Endothelial cell of umbilical vein (primary cell): Measurements from ENCODE around the gene CBX4. TPM values are rescaled to one million over a fixed set of nuclear protein-coding genes. Genes with fewer than 3 reads are reported as not detected.

ENCODE experiments used
- BruUV-seq: library from RNA; stranded (reverse); fragments of 400-500 nt; replicated peaks from 2 replicates; lab custom pipeline; 2021; lab: Mats Ljungman, UMichigan
- CTCF ChIA-PET: fragments of 300-600, 350-600 bp; sonication (Branson Sonifier 250); formaldehyde crosslinking; loops from one replicate; lab custom pipeline; 2021; ENCODE audit warnings: antibody characterized with exemption, inconsistent platforms; lab: Charles Lee
- POLR2A ChIA-PET: fragments of 300-600, 350-600 bp; sonication (Branson Sonifier 250); formaldehyde crosslinking; loops from one replicate; lab custom pipeline; 2021; ENCODE audit warnings: antibody characterized with exemption, inconsistent platforms; lab: Charles Lee
- DNase-seq: peaks from one replicate; pipeline ENCODE4 v3.0.0-alpha.2; 2011; ENCODE audit warnings: low read depth, low spot score
- FAIRE-seq: peaks from 2 replicates; lab custom pipeline; 2011; peaks lifted over from hg19 to GRCh38; lab: Jason Lieb, UNC
- H2AFZ ChIP-seq: 2 replicates; pipeline ENCODE4 v1.6.0; 2012; ENCODE audit warnings: low read depth, low read length, control low read depth, inconsistent platforms
- H3K27ac ChIP-seq: 2 replicates; pipeline ENCODE4 v1.5.1; 2011; ENCODE audit warnings: low read depth, mild to moderate bottlenecking, control low read depth, low read length, moderate library complexity; ENCODE audit not compliant: insufficient read depth
- H3K27me3 ChIP-seq, 2 experiments: 2 replicates each; pipeline versions ENCODE4 v1.6.0 to v1.6.1; 2011; ENCODE audit warnings: low read length in 2 of 2, mixed read lengths in 1 of 2; ENCODE audit not compliant: control insufficient read depth in 2 of 2, insufficient read depth in 2 of 2
- H3K36me3 ChIP-seq, 2 experiments: 2 replicates in 1 of 2; 3 replicates in 1 of 2; pipeline ENCODE4 v1.5.1; 2011; ENCODE audit warnings: low read length in 2 of 2, mild to moderate bottlenecking in 1 of 2, moderate library complexity in 1 of 2; ENCODE audit not compliant: control insufficient read depth in 2 of 2, insufficient read depth in 2 of 2; ENCODE audit errors: extremely low read depth in 1 of 2
- H3K4me1 ChIP-seq: 3 replicates; pipeline ENCODE4 v1.5.1; 2011; ENCODE audit warnings: mild to moderate bottlenecking, low read length; ENCODE audit not compliant: control insufficient read depth, insufficient read depth; ENCODE audit errors: extremely low read depth
- H3K4me2 ChIP-seq: 2 replicates; pipeline ENCODE4 v1.6.1; 2011; ENCODE audit warnings: low read length, control low read depth, mixed read lengths; ENCODE audit not compliant: insufficient read depth
- H3K4me3 ChIP-seq, 3 experiments: fragments of 200-600 bp in 1 of 3; sonication (generic), shearing (Covaris generic) in 1 of 3; replicated peaks in 1 of 3; 2 replicates each; pipeline ENCODE4 v1.5.1; 2011 to 2016; ENCODE audit warnings: control low read depth in 3 of 3, low read length in 3 of 3, mild to moderate bottlenecking in 2 of 3, inconsistent platforms in 1 of 3, low read depth in 1 of 3, moderate library complexity in 1 of 3; ENCODE audit not compliant: insufficient read depth in 1 of 3
- H3K79me2 ChIP-seq: 2 replicates; pipeline ENCODE4 v1.6.0; 2012; ENCODE audit warnings: low read length, inconsistent platforms; ENCODE audit not compliant: control insufficient read depth, insufficient read depth
- H3K9ac ChIP-seq: replicated peaks from 2 replicates; pipeline ENCODE3; 2011; ENCODE audit warnings: low read length, control low read depth; ENCODE audit not compliant: insufficient read depth; ENCODE audit errors: extremely low read depth
- H3K9me1 ChIP-seq: replicated peaks from 3 replicates; pipeline ENCODE4 v1.6.0; 2011; ENCODE audit warnings: mild to moderate bottlenecking, low read length; ENCODE audit not compliant: control insufficient read depth, insufficient read depth; ENCODE audit errors: extremely low read depth
- H3K9me3 ChIP-seq: replicated peaks from 2 replicates; pipeline ENCODE4 v1.5.1; 2012; ENCODE audit warnings: low read length, inconsistent platforms; ENCODE audit not compliant: control insufficient read depth, insufficient read depth
- H4K20me1 ChIP-seq: replicated peaks from 2 replicates; pipeline ENCODE3; 2011; ENCODE audit warnings: mild to moderate bottlenecking, low read length; ENCODE audit not compliant: control insufficient read depth, insufficient read depth; ENCODE audit errors: extremely low read depth
- EZH2 ChIP-seq: IDR thresholded peaks from 2 replicates; pipeline ENCODE4 v1.6.1; 2012; ENCODE audit warnings: borderline replicate concordance, low read depth, mild to moderate bottlenecking, moderate library complexity, low read length, inconsistent platforms; ENCODE audit not compliant: severe bottlenecking
- FOS ChIP-seq: IDR thresholded peaks from 2 replicates; pipeline ENCODE4 v1.6.1; 2011; ENCODE audit warnings: mild to moderate bottlenecking, low read length, moderate library complexity, borderline replicate concordance; ENCODE audit not compliant: insufficient read depth
- GATA2 ChIP-seq: IDR thresholded peaks from 2 replicates; pipeline ENCODE4 v1.7.0; 2011; ENCODE audit warnings: low read depth, mild to moderate bottlenecking, moderate library complexity, mixed read lengths, low read length; ENCODE audit not compliant: insufficient read length, insufficient read depth
- JUN ChIP-seq: IDR thresholded peaks from 2 replicates; pipeline ENCODE4 v1.6.1; 2011; ENCODE audit warnings: borderline replicate concordance, low read depth; ENCODE audit not compliant: insufficient read length, insufficient read depth
- MYC ChIP-seq: IDR thresholded peaks from one replicate; pipeline ENCODE4 v1.6.1; 2011; ENCODE audit warnings: mild to moderate bottlenecking, low read depth, low read length
- POLR2A ChIP-seq: IDR thresholded peaks from 2 replicates; pipeline ENCODE4 v1.6.1; 2012; ENCODE audit warnings: low read depth, mild to moderate bottlenecking, control low read depth, low read length
- POLR2AphosphoS5 ChIP-seq: IDR thresholded peaks from 2 replicates; pipeline ENCODE4 v1.6.1; 2012; ENCODE audit warnings: low read depth, mild to moderate bottlenecking, control low read depth, low read length, moderate library complexity; ENCODE audit not compliant: insufficient read depth
- dilution Hi-C: fragments of 300-500 bp; cut with MboI; formaldehyde crosslinking; loops from one replicate; pipeline ENCODE4 v1.15.0; 2019; ENCODE audit warnings: low sequenced_read_pairs; ENCODE audit not compliant: extremely low pct_ligation_motif_present
- intact Hi-C: fragments of 100-400 bp; cut with micrococcal nuclease; formaldehyde crosslinking; loops from one replicate; pipeline ENCODE4 v1.10.0; 2022
- polyA plus RNA-seq, 4 experiments: library from polyadenylated mRNA; depleted of rRNA in 3 of 4; stranded (reverse) in 3 of 4; unstranded in 1 of 4; fragments of >200 nt; gene quantifications; 2 replicates each; pipeline versions ENCODE4 v1.2.1 to v1.2.3, GENCODE V29; 2011 to 2012; ENCODE audit warnings: missing spikeins in 1 of 4
- total RNA-seq: library from RNA; stranded (reverse); gene quantifications from 2 replicates; pipeline ENCODE4 v1.2.3, GENCODE V29; 2021
- TF ChIP-seq, protein P1 (sequence below): IDR thresholded peaks from 2 replicates; pipeline ENCODE4 v1.6.1; 2011; ENCODE audit not compliant: insufficient read depth, insufficient read length
- TF ChIP-seq, protein P2 (sequence below), 2 donors: IDR thresholded peaks; 1 replicate in 1 of 2; 2 replicates in 1 of 2; pipeline ENCODE4 v1.5.1; 2011; ENCODE audit warnings: low read length in 2 of 2, mild to moderate bottlenecking in 2 of 2, moderate library complexity in 2 of 2, control low read depth in 1 of 2, inconsistent platforms in 1 of 2, low read depth in 1 of 2; ENCODE audit not compliant: insufficient read depth in 1 of 2; ENCODE audit errors: extremely low read depth in 1 of 2

The CBX4 gene
- total and polyA plus RNA-seq, 2 donors (not counting 3 experiments of a cell fraction or from before 2014, with no cell fraction given) = 7.0 to 12.3 TPM

DNA sequence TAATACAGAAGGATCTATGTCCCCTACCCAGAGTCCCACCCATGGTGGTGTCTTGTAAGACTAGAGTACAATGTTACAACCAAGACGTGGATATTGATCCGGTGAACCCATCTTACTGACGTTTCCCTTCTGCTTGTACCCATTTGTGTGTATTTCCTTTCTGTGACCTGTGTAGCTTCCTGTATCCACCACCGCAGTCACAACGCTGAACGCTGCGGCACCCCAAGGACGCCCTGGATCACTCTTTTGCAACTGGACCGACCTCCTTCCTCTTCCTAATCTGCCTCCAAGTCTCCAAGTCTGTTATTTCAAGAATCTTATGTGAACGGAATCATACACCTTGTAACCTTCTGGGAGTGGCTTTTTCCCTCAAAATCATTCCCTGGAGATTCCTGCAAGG is 33.5 kb upstream of the CBX4 start:
- no peaks in the 10 kb centered on the region for H3K9me3 ChIP-seq
- H3K27me3 ChIP-seq = no peaks in the 10 kb centered on the region
- H4K20me1 ChIP-seq = no peaks in the 10 kb centered on the region
- no peak overlapping the region for H3K9ac ChIP-seq
- no peak overlapping the region for H3K4me2 ChIP-seq
- FAIRE-seq = no peak
- no peaks in the 10 kb centered on the region for H3K79me2 ChIP-seq
- ChIA-PET POLR2A (no interaction called here), CTCF (interaction anchor here (0.9 to 2.0 kb wide), 9 partner anchors 8 to 135 kb away, joined by 3 to 9 read pairs (median 5); no protein-coding TSS in a partner anchor)
- no peak overlapping the region for H3K27ac ChIP-seq
- no peaks in the 10 kb centered on the region for H3K36me3 ChIP-seq
- TF ChIP-seq MYC = no peak
- no peak for TF ChIP-seq JUN
- no peak for TF ChIP-seq POLR2AphosphoS5
- no peak for TF ChIP-seq POLR2A
- no peak for TF ChIP-seq GATA2
- TF ChIP-seq, protein P1, sequence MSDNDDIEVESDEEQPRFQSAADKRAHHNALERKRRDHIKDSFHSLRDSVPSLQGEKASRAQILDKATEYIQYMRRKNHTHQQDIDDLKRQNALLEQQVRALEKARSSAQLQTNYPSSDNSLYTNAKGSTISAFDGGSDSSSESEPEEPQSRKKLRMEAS = no peak
- TF ChIP-seq, protein P2, sequence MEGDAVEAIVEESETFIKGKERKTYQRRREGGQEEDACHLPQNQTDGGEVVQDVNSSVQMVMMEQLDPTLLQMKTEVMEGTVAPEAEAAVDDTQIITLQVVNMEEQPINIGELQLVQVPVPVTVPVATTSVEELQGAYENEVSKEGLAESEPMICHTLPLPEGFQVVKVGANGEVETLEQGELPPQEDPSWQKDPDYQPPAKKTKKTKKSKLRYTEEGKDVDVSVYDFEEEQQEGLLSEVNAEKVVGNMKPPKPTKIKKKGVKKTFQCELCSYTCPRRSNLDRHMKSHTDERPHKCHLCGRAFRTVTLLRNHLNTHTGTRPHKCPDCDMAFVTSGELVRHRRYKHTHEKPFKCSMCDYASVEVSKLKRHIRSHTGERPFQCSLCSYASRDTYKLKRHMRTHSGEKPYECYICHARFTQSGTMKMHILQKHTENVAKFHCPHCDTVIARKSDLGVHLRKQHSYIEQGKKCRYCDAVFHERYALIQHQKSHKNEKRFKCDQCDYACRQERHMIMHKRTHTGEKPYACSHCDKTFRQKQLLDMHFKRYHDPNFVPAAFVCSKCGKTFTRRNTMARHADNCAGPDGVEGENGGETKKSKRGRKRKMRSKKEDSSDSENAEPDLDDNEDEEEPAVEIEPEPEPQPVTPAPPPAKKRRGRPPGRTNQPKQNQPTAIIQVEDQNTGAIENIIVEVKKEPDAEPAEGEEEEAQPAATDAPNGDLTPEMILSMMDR (IDR thresholded peaks at IDR 0.05; ENCODE audit: extremely low read depth in 1 of 2, insufficient read depth in 1 of 2, low read depth in 1 of 2, low read length in 2 of 2) = no peak
- TF ChIP-seq FOS = no peak
- no peak for TF ChIP-seq EZH2
- no peaks in the 10 kb centered on the region for H3K9me1 ChIP-seq
- no peak for DNase-seq
- dilution Hi-C loops = no loop called here
- no peak overlapping the region for H2AFZ ChIP-seq
- no peaks in the 10 kb centered on the region for H3K4me1 ChIP-seq
- intact Hi-C loops = no loop called here
- no peak overlapping the region for H3K4me3 ChIP-seq
- BruUV-seq = no TSS peak
